ENCODE results near the gene PRICKLE4. TPM values are rescaled to one million over a fixed set of nuclear protein-coding genes. Genes with fewer than 3 reads are reported as not detected.

PRICKLE4 gene
- total RNA-seq, 4 donors from 2014 or later: 2.2 to 5.1 (median 4.3) TPM

DNA sequence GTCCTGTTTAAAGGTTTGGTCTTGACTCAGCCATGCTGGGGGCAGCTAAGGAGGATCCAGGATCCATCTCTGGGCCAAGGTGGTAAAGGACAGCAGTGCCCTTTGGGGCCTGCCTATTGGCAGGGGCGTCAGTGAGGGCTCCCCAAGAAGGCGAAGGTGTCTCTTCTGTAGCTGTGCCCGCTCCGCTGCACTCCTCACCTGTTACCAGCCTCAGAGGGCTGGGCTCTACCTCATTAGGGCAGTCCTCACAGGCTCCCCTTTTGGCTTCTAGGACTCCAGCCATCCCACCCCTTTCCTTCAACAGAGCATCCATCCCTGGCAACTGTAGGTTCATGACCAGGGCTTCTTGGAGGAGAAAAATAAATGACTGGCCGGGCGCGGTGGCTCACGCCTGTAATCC, 11.2 kb upstream of the PRICKLE4 start:
- TF ChIP-seq, protein P1, sequence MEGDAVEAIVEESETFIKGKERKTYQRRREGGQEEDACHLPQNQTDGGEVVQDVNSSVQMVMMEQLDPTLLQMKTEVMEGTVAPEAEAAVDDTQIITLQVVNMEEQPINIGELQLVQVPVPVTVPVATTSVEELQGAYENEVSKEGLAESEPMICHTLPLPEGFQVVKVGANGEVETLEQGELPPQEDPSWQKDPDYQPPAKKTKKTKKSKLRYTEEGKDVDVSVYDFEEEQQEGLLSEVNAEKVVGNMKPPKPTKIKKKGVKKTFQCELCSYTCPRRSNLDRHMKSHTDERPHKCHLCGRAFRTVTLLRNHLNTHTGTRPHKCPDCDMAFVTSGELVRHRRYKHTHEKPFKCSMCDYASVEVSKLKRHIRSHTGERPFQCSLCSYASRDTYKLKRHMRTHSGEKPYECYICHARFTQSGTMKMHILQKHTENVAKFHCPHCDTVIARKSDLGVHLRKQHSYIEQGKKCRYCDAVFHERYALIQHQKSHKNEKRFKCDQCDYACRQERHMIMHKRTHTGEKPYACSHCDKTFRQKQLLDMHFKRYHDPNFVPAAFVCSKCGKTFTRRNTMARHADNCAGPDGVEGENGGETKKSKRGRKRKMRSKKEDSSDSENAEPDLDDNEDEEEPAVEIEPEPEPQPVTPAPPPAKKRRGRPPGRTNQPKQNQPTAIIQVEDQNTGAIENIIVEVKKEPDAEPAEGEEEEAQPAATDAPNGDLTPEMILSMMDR (IDR thresholded peaks at IDR 0.05; ENCODE audit: low read depth): no peak

DNA sequence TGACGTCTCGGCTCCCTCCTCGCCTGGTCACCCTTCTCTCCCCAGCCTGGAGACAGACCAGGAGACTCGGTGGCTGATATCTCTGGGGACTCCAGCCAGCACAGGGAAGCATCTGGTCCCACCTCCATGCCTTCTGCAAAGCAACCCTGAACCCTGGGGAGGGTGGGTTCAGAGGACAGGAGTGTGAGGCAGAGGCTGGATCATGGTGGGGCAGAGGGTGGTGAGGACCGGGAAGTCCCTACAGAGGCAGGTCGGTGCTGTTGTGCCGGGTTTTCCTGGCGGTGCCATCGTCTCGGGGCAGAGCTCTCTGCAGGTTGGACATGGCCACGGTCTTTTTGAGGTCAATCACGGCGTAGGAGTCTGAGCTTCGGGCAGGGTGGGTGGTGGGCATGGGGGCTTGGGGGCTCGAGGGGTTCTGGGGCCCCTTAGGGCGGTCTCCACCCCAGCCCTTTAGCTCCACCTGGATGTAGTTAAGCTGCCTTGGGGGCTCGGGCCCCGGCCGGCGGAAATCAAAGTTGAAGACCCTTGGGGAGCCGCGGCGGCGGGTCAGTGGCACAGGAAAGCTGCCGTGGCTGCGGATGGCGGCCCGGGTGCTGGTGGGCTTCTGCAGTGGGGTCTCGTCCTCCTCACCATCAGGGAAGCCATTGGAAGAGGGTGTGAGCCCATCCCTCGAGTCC, 10.1 kb upstream of the PRICKLE4 start:
- TF ChIP-seq, protein P1 (IDR thresholded peaks at IDR 0.05; ENCODE audit: low read depth): no peak

- TF ChIP-seq, protein P1 (IDR thresholded peaks at IDR 0.05; ENCODE audit: low read depth): no peak
Observed at GRCh38 chr6:41771058-41771983, 9.3 kb upstream of the PRICKLE4 start.

DNA sequence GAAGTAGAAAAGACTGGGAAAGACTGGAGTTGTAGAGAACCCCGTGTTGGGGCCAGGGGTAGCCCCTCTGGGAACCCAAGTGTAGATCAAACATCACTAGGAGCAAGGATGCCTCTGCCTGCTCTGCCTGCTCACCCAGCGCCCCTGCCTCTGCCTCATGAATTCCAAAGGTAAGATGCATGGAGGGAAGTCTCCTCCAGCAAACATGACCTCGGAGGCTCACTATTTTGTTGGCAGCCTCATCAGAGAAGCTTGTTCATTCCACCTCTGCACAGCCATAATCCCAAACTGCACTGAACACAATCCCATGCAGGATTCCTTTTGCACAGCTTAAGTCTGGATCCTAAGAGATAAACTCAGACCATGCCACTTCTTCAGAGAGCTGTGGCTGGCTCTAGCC, 5.7 kb upstream of the PRICKLE4 start:
- TF ChIP-seq, protein P1 (IDR thresholded peaks at IDR 0.05; ENCODE audit: low read depth): no peak

GRCh38 chr6:41775293-41775882, 5.2 kb upstream of the PRICKLE4 start:
- TF ChIP-seq, protein P1 (IDR thresholded peaks at IDR 0.05; ENCODE audit: low read depth): no peak

DNA sequence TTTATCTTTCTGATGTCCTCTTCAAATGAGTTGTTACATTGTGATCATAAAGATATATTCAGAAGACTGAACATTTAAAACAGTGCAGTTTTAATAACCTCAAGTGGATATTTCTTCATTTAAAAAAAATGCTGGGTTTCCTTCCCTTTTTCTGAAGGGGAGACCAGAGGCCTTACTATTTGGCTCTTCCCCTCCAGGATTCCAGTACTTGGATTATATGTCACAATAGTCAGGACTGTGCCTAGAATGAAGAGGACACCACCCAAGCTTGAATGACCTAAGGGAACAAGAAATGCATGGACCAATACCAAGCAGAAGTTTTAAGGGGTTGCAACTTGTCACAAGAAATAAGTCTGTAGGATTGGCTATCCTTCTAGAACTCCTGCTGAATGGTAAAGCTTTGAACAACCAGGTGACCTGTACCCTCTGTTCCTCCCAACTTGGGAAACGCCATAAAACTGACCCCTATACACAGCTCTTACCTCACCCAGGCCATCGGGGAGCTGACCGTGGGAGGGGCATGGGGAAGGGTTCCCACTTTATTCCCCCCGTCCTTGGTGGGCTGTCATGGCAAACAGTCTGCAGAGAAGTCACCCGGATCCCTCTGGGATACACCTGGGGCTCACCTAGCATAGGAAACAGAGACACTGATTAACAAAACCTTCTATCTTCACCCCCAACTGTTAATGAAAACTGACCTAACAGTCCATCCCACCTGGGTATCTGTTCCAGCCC, 2.9 kb upstream of the PRICKLE4 start:
- TF ChIP-seq, protein P1 (IDR thresholded peaks at IDR 0.05; ENCODE audit: low read depth): no peak
